ENCODE measurements around the gene CCDC85B. TPM values are rescaled to one million over a fixed set of nuclear protein-coding genes. Genes with fewer than 3 reads are reported as not detected.

The CCDC85B gene
- total RNA-seq, 1 donor from 2014 or later = 36.4 TPM

- no peaks in the 10 kb centered on the region for H3K27me3 ChIP-seq
- peaks cover 48% of the 10 kb centered on the region for H3K4me1 ChIP-seq
- no peak for TF ChIP-seq CTCF (IDR thresholded peaks at IDR 0.05)
- H3K4me3 ChIP-seq = peak within 1 kb of the TSS; percentile 98
- H3K9me3 ChIP-seq = no peaks in the 10 kb centered on the region
- peak within 1 kb of the TSS; percentile 94 for H3K27ac ChIP-seq
- DNase-seq = no peak
- intact Hi-C loops (cut with DNase I) = no loop called here
- H3K36me3 ChIP-seq = peaks cover 15% of the 10 kb centered on the region
- ATAC-seq = no peak
These were observed 28.0 kb downstream of the CCDC85B start, which contains the start of gene C11orf68 for GRCh38 chr11:65918211-65919140. Gene C11orf68 (minus strand): TSS chr11:65919062. CDS start chr11:65919031, 31 bp downstream.

GRCh38 chr11:65919141-65919572, 28.7 kb downstream of the CCDC85B start, which contains the start of gene DRAP1:
Gene DRAP1 (plus strand): TSS chr11:65919426. CDS start chr11:65919502, 76 bp downstream.
- Histone ChIP-seq H3K9me3 (no peaks in the 10 kb centered on the region), H3K27ac (peak within 1 kb of the TSS; percentile 94), H3K36me3 (peaks cover 16% of the 10 kb centered on the region), H3K27me3 (no peaks in the 10 kb centered on the region), H3K4me1 (peaks cover 48% of the 10 kb centered on the region), H3K4me3 (peak within 1 kb of the TSS; percentile 98)
- DNase-seq = peak; percentile 100
- TF ChIP-seq CTCF (IDR thresholded peaks at IDR 0.05) = no peak
- peak; percentile 94 for ATAC-seq
- intact Hi-C loops (cut with DNase I) = no loop called here

- H3K4me3 ChIP-seq = peak overlapping the region; percentile 98
- ATAC-seq (peak; percentile 42), DNase-seq (no peak)
- H3K9me3 ChIP-seq = no peaks in the 10 kb centered on the region
- H3K27ac ChIP-seq = peak overlapping the region; percentile 81
- no peak for TF ChIP-seq CTCF (IDR thresholded peaks at IDR 0.05)
- H3K27me3 ChIP-seq = no peaks in the 10 kb centered on the region
- peaks cover 47% of the 10 kb centered on the region for H3K4me1 ChIP-seq
- intact Hi-C loops (cut with DNase I) = loop anchor here (10.0 kb wide), 1 partner anchor 55 kb away; no protein-coding TSS in a partner anchor
- peaks cover 16% of the 10 kb centered on the region for H3K36me3 ChIP-seq
These were observed 29.3 kb downstream of the CCDC85B start for GRCh38 chr11:65919573-65920371.

- Histone ChIP-seq H3K4me1 (peaks cover 40% of the 10 kb centered on the region), H3K27ac (peak overlapping the region; percentile 81), H3K9me3 (no peaks in the 10 kb centered on the region), H3K36me3 (peaks cover 16% of the 10 kb centered on the region), H3K27me3 (no peaks in the 10 kb centered on the region), H3K4me3 (peak overlapping the region; percentile 98)
- ATAC-seq = no peak
- TF ChIP-seq CTCF (IDR thresholded peaks at IDR 0.05) = no peak
- intact Hi-C loops (cut with DNase I) = loop anchor here (10.0 kb wide), 1 partner anchor 54 kb away; no protein-coding TSS in a partner anchor
- peak; percentile 67 for DNase-seq
These were observed 29.9 kb downstream of the CCDC85B start for GRCh38 chr11:65920372-65920802.

- Histone ChIP-seq H3K27ac (no peak overlapping the region), H3K4me1 (peaks cover 33% of the 10 kb centered on the region), H3K4me3 (no peak overlapping the region), H3K27me3 (no peaks in the 10 kb centered on the region), H3K36me3 (peaks cover 16% of the 10 kb centered on the region), H3K9me3 (no peaks in the 10 kb centered on the region)
- TF ChIP-seq CTCF (IDR thresholded peaks at IDR 0.05) = no peak
- no peak for ATAC-seq
- no peak for DNase-seq
- intact Hi-C loops (cut with DNase I) = loop anchor here (10.0 kb wide), 1 partner anchor 54 kb away; no protein-coding TSS in a partner anchor
These were observed 30.6 kb downstream of the CCDC85B start for GRCh38 chr11:65921033-65921555.
